ENCODE data around the gene TRAPPC3L.

Gene TRAPPC3L

DNA sequence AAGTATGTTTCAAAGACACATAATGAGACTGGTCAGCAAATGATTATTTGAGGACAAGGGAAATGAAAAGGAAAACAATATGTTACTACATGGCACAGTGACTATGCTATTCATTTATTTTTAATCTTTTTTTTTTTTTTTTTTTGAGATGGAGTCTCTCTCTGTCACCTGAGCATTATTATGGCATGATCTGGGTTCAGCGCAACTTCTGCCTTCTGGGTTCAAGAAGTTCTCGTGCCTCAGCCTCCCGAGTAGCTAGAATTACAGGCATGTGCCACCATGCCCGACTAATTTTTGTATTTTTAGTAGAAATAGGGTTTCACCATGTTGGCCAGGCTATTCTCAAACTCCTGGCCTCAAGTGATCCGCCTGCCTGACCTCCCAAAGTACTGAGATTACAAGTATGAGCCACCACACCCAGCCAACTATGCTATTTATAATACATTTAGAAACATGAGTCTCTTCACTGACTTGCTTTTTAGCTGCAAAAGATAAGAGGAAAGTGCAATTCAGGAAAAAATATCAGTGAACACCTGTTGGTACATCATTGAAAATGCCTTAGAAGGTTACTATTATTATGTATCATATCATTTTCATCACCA lies 11.4 kb upstream of the TRAPPC3L start:
- ATAC-seq, result no peak

DNA sequence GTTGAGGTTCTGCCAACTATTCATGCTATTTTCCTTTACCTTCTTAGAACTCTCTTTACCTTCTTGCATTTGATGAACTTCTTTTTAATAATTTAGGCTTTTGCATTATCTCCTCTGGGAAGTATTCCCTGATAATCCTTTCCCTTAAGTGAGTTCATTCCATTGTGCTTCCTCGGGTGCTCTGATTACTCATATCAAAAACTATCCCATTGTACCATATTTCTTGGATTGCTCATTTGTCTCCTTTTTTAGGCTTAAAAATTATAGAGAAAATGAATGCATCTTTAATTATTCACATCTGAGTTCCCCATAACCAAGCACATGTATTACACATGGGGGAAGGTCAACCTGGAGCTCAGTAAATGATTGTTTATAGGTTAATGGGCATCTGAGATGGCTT lies 10.6 kb upstream of the TRAPPC3L start:
- no peak for ATAC-seq

DNA sequence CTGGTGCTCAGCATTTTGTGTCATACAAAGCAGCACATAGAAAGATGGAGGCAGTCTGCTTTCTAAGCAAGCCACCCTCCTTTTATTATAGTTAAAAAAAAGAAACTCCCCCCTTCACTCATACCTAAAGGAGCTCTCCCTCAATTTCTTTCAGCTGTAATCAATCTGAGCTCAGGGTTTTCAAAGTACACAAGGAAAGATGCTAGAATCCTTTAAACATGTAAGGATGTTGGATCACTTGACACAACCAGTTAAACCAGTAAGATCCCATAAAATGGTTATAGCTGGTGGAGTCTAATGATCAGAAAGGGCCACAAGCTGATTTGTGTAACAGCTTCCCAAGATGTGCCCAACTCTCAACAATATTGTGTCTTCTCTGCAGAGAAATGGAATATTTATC lies 8.0 kb upstream of the TRAPPC3L start, which contains the start of gene CALHM4:
Gene CALHM4, plus strand, starts transcription at position 301 of the 400 bp plus-strand sequence. Its CDS starts 43 bp downstream, at position 344.
- no peak for ATAC-seq

DNA sequence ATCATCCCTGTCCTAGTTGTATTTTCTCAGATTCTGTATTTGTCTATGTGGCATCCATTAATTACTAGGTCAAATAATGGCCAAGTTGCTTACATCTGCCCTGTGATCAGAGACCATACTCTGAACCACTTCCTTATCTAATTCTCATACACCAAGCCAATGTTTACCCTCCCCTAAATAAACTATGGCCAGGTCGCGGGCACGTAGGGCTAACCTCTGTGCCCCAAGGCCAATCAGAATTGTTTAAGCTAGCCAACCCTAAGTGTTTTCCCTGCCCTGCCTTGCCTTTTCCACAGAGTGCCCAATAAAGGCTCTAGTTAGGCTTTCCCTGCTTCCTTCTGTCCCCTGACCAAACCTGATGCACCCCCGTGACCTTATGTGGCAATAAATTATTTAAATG lies 5.3 kb upstream of the TRAPPC3L start:
- no peak for ATAC-seq

DNA sequence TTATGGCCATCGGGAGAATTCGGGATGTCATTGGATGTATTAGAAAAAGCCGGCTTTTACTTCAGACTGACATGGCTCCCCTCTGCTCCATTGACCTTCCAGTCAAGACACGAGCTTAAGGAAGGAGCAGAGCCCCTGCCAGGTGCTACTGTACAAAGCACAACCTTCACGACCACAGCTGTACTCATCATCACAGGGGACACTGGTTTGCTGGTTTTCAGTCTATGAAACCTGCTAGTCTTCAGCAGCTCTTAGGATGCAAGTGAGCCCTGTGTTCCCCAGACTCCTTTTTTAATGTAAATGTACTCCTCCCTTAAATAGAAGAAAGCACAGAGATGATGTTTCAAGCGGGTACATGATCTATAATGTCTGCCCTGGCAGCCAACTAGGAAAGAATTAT lies 1.9 kb upstream of the TRAPPC3L start:
- ATAC-seq, result no peak

DNA sequence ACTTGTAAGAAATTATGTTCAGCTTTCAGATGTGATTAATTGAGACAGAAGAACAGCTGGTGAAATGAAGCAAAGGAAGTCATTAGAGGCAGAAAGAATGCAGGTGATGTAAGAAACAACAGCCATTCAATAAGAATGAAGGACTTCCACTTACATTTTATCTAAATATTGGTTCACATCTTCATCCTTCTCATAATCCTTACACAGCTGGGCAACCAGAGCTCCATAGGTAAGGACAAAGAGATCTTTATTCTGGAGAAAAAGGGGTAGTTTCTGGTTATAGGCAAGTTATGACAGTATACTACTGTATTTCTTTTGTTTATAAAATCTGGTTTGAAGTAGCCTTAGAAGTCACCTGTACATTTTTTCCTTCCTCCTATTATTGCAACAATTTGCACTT lies 2.3 kb downstream of the TRAPPC3L start:
- no peak for ATAC-seq

DNA sequence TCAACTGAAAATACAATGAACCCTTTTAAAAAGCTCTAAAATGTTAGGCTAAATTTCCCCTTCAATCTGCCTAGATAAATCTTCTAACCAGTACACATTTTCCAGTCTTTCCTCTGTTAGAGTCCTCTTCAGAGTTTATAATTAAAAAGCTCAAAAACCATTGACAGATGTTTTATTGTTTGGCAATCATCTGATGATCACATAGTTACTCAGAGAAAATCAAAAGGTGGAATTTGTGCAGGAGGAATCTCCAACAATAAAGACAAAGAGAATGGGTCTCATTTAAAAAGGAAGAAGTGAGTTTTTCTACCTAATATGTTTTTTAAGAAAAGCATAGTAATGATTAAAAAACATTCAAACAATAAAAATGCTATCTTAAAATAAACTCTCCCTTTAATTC lies 3.1 kb downstream of the TRAPPC3L start:
- no peak for ATAC-seq

DNA sequence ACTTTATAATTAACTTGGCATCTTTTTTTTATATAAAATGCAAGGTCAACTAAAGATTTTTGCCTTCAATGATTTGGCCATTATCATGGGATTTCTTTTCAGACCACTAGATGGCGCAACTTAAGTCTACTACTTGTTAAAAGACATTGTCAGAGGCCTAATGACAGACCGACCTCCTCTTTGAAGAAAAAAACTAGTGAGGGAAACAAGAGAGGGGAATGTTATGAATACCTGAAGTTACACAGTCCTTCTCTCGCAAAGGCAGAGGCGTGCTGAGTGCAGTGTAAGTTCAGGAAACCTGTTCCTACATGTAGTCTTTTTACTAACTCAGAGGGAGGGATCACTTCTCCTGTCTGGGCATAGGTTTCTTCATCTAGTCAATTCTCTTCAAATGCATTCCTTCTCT lies 9.3 kb downstream of the TRAPPC3L start:
- no peak for ATAC-seq

DNA sequence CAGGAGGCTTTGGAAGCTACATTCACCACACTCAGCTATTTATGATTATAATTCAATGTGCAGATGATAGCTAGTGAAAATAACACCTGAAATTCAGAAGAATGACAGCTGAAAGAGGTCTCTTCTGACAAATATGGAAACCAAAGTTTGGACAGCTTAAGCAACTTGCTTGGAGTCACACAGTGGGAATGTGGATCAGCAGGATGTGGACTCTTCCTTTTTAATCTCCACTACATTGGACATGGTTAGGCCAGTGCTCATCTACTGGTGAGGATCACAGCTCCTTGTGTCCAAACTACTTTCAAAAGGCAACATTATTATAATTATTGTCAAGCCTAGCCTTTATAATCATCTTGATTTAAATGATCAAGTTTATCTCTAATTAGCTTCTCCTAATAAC lies 10.4 kb downstream of the TRAPPC3L start:
- no peak for ATAC-seq

DNA sequence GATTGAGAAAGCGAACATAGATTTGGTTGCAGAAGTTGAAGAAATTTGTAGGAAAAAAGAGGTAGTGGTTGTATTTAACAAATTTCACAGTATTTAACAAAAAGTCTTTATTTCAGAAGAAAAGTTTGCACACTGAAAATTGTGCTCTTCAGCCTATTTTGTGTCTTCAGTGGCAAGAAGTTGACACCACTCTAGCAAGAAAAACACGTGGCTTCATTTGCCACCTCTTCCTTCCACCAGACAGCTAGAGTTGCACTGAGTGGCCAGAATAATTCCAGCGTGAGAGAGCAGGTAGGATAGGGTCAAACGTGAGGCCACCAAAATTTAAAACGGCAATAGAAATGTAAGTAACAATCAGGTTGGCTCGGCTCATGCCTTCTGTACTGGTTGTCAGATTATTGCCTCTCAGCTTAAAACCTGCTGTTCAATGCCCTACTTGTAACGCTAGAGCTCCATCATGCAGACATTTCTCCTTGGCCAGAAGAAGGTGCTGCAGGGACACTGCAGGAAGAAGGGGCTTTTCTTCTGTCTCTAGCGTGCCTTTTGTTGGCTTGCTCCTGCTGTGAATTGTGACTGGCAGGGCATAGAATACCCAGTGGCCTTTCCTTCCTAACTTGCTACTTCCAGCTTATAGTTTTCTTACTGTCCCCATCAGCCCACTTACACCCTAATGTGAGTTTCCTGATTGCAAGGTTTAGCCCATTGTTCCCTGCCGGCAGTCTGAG lies 12.1 kb downstream of the TRAPPC3L start:
- ATAC-seq, result no peak

DNA sequence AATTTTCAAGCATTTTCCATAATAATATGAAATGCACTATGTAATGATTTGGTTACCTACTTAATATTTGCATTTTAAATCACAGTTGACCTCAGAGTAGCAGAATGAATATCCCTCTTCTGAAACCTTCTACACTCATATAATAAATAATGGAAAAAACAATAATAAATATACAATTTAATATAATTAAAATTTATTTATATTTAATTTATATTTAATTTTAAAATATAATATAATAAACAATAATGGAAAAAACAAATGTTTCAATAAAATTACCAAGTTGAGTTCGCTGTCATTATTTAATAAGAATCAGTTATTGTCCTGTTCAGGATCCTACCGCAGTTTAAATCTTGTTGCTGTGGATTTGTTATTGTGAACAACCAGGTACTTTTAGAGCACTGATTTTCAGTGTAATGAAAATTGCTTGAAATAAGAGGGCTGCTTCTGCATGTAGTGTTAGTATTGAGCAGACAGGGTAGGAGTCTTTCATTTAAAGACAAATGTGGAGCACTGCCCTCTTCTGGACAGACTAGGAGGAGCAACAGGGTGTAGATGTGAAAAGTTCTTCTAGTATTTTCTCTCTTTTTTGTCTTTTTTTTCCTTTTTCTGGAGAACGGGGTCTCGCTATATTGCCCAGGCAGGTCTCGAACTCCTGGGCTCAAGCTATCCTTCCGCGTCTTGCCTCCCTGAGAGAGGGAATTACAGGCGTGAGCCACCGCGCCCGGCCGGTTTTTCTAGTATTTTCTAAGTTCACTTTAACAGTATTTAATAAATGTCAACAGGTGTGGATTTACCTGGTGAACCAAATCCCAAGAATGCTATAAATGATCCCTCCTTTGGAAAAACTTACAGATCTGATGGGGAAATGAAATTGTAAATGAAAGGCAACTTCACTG lies 13.6 kb downstream of the TRAPPC3L start:
- peak; percentile 73 to 77 for ATAC-seq

DNA sequence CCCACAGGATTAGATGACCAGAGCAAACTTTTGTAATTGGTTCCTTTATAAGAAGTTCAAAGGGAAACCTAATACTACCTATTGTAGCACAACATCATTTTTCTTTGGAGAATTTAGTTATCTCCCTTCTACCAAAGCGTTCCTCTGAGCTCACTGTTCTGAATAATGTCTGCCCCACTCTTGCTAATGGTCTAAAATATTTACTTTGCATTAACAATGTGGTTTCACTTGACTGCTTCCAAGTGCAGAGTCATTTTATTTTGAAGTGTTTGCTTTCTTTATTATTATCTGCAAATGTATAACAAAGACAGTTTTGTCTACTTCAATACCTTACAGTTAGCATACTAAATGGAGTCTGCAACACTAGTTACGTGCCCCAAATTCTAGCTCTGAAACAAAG lies 15.0 kb downstream of the TRAPPC3L start:
- ATAC-seq, result no peak

DNA sequence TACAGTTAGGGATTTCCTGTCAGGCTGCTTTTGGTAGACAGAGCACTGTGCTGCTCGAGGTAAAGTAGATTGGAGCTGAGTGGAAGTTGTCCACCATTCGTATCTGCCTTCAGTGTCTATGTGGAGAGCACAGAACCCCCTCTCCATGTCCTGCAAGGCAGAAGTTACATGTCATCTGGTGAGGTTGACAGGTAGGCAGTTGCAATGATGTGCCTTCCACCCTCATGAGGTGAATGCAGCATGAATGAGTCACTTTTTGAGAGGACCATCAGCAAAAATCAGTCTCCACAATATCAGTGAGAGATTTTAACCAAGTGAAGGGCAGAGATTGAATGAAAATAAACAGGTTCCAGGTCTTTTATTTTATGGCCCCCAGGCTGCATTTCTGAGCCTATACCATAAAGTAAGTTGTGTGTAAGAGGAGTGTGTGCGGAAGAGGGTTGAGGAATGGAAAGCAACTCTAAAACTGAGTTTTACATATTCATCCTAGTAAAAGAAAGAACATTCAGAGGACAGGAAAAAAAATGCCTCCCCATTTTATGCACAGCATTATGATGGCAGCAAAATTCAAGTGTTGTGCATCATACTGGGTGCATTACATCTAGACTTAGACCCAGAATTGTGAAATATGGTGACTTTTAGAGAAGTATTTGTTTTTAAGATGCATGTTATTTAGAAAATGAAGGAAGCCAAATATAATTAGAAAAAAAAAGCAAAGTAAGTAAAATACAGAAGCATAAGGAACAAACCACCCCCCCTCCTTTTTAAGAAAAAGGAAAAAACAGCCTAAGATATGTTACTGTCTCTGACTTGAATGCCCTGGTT lies 15.8 kb downstream of the TRAPPC3L start:
- no peak for ATAC-seq

DNA sequence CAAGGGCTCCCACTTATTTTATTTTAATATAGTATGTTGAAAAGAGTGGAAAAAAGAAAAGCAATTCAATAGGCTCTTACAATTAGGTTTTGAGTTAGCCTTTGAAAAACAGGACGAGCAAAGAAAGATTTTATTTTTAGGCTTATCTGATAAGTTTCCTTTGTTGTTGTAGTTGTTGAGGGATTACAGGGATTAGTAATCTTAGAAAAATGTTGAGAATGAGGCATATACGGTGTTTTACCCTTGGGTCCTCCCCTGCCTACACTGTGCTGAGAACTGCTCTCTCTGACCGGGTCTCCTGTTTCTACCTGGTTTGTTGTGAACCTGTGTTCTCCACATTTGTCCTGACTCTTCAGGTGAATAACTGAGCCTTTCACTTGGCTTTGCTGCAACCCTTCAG lies 16.7 kb downstream of the TRAPPC3L start:
- ATAC-seq, result no peak

DNA sequence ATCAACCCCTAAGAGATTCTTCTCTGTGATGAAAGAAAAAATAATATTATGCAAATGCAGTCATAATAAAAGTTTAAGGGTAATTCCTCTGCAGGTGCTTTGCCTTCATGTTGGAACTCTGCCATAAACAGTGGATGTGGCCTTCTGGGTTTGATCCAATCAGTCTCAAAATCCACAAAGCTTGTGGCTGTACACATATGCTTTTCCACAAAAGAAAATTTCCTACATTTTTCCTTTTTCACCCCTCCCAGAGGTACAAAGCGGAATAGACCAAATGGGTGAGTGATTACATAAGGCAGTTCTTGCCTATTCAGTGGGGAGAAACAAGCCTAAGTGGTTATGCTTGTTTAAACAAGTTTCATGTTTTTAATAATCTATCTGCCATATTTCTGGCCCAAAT lies 17.4 kb downstream of the TRAPPC3L start:
- ATAC-seq, result no peak

DNA sequence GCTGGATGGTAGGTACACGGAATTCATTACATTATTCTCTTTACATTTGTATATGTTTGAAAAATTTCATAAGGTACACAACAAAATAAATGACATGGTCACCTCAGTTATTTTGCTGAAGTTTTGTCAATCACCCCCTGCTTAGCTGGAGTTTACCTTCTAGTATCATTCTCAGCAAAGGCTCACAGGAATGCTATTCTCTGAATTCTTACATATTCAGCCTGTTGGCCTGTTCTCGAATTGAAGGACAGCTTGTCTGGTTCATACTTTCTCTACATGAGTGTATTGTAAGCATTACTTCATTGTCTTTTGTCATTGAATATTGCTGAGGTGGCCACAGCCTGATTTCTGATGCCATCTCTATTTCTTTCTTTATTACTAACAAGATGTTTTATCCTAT lies 21.2 kb downstream of the TRAPPC3L start:
- no peak for ATAC-seq

DNA sequence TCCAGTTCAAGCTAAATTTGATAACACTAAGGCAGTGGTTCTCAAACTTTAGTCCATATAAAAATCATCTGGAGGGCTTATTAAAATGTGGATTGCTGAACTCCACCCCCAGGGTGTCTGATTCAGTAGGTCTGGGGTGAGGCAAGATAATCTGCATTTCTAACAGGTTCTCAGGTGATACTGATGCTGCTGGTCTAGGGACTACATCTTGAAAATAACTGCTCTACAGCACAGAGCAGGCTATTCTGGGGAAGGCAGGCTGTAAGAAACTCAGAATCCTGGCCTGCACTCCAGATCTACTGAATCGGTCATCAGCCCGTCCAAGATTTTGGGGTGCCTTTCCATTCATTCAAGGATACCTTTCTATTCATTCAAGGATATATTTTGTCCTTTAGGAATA lies 22.6 kb downstream of the TRAPPC3L start:
- ATAC-seq, result no peak

DNA sequence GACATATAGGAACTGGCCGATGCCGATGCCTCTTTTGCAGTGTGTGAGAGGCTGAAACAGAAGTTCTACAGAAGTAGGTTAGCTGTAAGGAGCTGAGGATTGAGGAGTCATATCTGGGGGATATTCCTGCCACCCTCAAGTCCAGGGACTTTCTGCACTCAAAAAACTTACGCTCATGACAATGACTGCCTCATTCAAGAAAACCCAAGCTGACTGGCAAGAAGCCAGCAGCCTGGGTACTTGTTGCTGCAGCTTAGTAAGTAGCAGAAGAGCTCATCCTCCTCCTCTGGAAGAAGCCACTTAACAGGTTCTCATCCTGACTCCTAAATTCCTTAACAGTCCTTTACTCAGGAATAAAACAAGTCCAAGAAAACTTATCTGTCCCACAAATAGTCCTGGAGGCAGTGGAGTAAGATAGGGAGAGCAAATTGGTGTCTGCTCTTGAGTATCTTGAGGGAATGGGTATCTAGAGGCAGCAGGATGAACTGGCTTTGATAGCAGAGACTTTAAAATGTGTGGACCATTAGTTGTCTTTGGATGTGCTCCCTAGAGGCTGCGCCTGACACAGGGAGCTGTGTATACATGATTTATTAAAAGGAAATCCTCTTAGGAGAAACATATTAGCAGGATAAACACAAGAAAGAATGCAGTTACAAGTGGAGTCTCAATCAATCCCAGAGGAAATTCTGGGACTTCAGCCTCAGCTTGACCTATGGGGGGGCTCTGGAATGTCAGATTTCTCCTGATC lies 26.7 kb downstream of the TRAPPC3L start:
- no peak for ATAC-seq

DNA sequence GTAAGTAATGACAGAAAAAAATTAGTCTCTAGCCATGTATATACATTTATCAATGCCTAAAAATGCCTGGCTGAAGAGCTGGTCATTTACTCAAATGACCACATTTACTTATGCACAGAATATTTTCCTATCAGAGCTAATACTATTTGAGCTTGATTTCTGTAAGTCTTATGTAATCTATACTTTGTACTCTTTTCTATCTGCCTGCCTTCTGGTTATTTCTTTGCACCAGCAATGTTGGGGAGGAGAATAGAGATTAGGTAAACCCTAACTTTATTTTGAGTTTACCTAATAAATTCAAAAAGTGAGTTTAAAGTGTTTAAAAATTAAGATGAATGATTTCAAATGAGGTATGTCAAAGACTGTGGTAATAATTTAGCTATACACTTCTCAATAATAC lies 30.3 kb downstream of the TRAPPC3L start:
- no peak for ATAC-seq

DNA sequence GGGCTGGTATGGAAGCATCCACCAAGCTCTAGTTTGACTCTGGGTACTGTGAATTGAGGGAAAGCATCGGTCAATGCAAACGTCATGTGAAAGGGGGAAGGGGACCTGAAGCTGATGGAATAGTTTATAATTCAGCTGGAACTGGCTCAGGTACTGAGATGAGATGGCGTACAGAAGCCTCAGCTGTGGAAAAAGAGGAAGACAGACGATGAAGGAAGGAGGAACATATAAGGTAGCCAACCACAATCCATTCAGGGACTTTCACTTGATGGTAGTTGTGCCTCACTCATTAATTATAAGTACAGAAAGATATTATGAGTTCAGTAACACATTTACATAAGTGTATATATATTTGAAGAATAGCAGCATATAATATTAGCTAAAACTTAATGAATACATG lies 31.4 kb downstream of the TRAPPC3L start:
- ATAC-seq, result no peak

DNA sequence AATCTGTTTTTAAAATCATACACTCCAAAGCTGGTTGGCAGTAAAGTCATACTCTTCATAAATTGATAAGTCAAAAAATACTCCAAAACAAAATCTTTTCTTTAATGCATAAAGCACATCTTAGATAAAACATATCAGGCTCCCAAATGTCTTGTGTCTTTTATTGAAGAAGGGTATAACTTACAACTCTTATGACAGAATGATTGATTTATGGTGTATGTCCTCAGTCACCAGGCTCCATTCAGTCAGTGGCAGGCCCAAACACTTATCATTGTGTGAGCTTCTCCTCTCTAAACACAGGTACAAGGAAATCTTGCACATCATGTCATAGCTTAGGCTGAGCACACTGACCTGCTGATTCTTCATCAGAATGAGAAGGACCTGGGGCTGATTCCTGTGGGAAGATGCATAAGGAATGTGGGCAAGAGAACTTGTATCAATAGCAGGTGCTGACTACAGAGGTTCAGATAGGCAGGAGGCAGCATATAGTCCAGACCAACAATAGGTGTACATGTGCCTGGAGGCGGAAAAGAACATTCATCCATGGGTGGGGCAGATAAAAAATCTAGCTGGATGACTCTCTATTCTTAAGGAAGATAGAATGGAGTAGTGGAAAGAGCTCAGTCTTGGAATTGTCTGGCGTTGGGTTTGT lies 32.1 kb downstream of the TRAPPC3L start:
- ATAC-seq, result no peak

DNA sequence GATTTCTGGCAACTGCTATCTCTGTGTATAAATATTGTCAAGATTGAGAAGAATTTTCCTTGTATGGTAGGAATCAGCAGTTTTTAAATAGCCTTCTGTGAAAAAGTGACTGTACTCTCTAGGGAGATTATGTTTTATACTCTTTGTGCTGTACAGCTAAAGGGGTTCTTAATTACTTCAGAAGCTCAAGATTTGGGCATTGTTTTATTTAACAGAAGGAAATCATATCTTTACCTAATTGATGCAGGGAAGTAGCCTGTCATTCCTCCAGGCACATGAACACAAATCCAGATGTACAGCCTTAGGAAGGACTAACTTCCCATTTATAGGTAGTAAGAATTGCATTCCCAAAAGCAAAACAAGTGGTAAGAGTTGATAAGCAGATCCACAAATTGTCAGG lies 32.8 kb downstream of the TRAPPC3L start:
- ATAC-seq, result no peak
